Suprapubic skin (tissue), 4 donors: ENCODE results near the gene CTNNAL1.

ENCODE experiments used
- CTCF ChIP-seq, 2 donors: fragments of 200-600 bp in 1 of 2; fragments of 450-650 bp in 1 of 2; sonication (generic) in 1 of 2; IDR thresholded peaks; one replicate each; pipeline ENCODE4 v1.5.1; 2016 to 2019; ENCODE audit warnings: antibody characterized with exemption in 2 of 2, mild to moderate bottlenecking in 1 of 2, moderate library complexity in 1 of 2
- EP300 ChIP-seq: sonication (generic); formaldehyde crosslinking; IDR thresholded peaks from one replicate; pipeline ENCODE4 v1.6.1; 2017; ENCODE audit warnings: antibody characterized with exemption
- POLR2A ChIP-seq, 2 donors: fragments of 450-650 bp; IDR thresholded peaks; one replicate each; pipeline ENCODE4 v1.6.1; 2017; ENCODE audit warnings: antibody characterized with exemption in 2 of 2, mild to moderate bottlenecking in 2 of 2, moderate library complexity in 2 of 2
- POLR2AphosphoS5 ChIP-seq, 3 donors: sonication (generic); formaldehyde crosslinking; IDR thresholded peaks; one replicate each; pipeline ENCODE4 v1.6.1; 2017; ENCODE audit warnings: antibody characterized with exemption in 3 of 3

GRCh38 chr9:108894225-108894997 is 118.9 kb downstream of the CTNNAL1 start:
- TF ChIP-seq CTCF (IDR thresholded peaks at IDR 0.05), result no peak
- no peak for TF ChIP-seq EP300
- no peak for TF ChIP-seq POLR2A (IDR thresholded peaks at IDR 0.05)
- no peak for TF ChIP-seq POLR2AphosphoS5 (IDR thresholded peaks at IDR 0.05)
